HG03095 (cell line): Measurements from ENCODE around the gene CYP24A1.

Experiments used
- ATAC-seq: cut with Tn5 transposase; IDR thresholded peaks from one replicate; pipeline ENCODE4 v1.9.1; 2021; ENCODE audit warnings: moderate library complexity; ENCODE audit not compliant: unreplicated experiment

Gene CYP24A1

DNA sequence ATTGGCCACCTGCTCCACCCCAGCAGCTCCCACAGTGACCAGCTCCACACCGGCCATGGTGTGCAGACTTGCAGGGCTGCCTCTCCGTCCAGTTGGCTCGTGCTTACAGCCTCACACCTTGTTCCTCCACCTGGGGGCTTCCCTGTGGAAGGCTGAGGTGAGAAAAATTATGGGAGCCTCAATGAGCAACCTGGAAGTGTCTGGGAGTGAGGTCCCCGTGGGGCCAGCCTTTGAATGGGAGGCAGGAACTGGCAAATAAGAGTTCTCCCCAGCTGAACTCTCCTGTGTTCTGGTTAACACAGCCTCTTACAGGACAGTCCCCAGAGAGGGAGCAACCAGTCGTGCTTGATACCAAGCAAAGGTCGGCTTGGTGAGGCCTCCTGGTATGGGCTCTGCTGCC is 30.3 kb upstream of the CYP24A1 start:
- no peak for ATAC-seq

DNA sequence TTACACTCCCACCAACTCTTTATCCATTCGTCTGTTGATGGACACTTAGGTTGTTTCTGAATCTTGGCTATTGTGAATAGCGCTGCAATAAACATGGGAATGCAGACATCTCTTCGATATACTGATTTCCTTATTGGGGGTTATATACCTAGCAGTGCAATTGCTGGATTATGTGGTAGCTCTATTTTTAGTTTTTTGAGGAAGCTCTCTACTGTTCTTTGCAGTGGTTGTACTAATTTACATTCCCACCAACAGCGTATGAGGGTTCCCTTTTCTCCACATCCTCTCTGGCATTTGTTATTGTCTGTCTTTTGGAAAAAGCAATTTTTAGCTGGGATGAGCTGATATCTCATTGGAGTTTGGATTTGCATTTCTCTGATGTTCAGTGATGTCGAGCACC is 29.5 kb upstream of the CYP24A1 start:
- ATAC-seq = no peak

DNA sequence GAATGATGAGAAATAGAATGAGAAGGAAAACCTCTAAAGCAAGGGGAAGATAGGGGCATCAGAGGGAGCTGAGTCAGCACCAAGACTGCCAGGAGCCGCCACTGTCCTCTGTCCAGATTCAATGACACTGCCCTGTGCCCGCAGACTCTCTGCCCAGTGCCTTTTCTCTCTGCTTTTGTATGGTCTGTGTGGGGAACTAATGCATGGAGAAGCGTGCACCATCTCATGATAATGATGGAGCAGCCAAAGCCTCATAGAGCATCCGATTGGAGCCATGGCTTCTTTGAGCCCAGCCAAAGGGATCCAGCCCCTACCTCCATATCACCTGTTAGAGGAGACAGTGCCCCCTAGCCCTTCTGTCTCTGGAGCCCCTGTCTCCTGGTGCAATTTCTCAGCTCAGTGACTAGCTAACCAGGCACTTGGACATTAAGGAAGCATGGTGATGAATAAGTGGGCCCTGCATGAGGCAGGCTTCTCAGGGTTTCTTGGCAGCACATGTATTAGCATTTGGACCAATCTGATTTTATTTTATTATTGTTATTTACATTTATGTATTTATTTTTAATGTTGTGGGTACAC is 27.6 kb upstream of the CYP24A1 start:
- no peak for ATAC-seq

DNA sequence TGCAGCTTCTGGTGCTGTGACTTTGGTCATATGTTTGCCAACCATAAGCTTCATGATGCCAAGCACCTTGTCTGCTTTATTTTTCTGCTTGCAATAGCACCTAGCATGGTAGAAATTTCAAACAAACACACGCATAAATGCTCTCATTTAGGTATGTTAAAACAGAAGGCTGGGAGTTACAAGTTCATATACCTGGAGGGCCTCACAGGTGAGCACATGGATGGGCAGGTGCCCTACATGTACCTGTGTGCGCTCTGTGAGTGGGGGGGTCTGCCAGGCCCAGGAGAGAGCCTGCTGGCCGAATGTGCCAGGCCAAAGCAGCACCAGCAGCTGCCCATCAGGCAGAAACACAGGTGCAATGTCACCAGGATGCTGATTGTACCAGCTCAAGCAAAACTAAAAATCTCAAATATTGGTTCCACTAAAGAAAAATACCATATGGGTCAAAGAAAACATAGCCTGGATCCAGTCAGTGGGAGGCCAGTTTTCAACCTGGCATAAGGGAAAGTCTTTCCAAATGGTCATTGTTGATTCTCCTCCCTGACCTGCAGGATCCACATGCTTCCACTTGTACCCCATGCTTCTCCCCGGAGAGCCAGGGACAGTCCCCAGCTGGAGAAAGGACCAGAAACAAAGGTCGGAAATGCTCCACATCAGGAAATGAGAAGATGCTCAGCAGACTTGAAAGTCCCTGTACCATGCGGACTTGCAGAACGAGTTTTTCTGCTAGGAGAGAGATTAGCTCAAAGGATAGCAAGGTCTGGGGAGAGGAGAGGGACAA is 26.9 kb upstream of the CYP24A1 start:
- no peak for ATAC-seq

DNA sequence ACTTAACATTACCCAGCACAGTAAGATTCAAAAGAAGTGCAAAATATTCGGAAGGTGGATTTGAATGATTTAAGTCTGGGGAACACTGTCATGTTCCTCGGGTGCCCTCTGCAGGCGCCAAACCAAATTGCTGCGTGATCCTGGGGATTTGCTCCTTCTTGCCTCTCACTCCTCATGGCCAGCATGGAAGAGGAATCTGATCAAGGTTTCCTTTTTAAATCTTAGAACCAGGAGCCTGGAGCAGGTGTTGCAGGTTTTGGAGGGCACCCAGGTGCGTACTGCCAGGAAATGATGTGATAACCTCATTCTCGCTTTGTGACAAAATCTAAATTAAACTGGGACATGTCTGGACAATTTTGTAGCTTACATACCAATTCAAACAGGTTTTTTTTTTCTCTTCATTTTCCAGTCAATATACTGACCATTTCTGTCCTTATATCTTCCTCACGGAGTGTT is 26.0 kb upstream of the CYP24A1 start:
- ATAC-seq = no peak

DNA sequence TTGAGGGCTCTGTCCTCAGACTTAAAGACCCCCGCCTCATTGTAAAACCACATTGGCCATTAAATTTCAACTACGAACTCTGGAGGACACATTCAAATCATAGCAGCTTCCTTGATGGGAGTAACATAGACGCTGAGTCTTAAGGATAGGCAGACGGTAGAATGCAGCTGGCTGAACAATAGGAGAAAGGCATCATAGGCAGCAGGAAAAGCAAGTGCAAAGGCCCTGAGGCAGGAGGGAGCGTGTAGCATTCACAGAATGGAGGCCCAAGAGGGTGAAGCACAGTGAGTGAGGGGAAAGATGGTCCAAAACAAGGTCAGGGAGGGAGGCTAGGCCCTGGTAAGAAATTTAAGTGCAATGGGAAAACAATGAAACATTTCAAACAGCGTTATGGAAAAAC is 25.5 kb upstream of the CYP24A1 start:
- ATAC-seq = no peak

DNA sequence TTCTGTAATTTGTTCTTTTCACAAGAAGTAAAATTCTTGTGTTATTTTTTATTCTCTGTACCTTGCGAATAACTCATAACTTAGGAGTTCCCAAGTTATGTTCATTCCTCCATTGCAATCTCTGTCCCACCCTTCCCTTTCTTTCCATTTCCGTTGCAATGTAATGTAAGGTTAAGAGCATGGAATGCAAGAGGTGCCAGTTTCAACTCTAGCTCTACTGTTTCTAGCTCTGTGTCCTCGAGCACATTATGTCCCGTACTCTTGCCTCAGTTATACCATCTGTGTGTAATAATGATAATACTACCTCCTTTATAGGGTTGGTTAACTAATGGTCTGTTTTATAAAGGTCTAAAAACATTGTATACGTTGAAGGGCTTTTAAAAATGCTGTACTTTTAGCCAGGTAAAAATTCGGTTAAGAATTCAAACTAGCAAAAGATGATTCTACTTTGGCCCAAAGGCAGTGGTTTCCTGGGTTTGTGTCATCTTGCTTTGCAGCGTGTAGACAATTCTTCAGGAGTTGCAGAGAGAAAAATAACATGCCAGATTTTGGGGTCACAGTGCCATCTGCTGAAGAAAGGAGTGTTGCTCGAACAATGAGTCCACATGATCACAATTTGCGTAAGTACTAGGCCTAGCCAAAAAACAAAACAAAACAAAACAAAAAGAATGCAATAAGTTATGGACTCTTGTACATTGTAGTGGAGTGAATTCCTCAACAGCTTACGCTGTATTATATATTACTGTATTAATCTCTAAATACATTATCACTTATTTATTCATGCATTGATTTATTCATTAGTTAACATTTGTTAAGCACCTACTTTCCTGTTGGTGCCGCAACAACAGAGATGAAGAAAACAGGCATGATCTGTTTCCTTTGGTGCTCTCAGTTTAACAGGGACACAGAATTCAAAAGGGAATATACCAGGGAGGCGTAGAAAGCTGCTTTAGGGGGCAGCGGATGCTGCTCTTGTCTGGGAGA is 24.1 kb upstream of the CYP24A1 start:
- ATAC-seq = no peak

DNA sequence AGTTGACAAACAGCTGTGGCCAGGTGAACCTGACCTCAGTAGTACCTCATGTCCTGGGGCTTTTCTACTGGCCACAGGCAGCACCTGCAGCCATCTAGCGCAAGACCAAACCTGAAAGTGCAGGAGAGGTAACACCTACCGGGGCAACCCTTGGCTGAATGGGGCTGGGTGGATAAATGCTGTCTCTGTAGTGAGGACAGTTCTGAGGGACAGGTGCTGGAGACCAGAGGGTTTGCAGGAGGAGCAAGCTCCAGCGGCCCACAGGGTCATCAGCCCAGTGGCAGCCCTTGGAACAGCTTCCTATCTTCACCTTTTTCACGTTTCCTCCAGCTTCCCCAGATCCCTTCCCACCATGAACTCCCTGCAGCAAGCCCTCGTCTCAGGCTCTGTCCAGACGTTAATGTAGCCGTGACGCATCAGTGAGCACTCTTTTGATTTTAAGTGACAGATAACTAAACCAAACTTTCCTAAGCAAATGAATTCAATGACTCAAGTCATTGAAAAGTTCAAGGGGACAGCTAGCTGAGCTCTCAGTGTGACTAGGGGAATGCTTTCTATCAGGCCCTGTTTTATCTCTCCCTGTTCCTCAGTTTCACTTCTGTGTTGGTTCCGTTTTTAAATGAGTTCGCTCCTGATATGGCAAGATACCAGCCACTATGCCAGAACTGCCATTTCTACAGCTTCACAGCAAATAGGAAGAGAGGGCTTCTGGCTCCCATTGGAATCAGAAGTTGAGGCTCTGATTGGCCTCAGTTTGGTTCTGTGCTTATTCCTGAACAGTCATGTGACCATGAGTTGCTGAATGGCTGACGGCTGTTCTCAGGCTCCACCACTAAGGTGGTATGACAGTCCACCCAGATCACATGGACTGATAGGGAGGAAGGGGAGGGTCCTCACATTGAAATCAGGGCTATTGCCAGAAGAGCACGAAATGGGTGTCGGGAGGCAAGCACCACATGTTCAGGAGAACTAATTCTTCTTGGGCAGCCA is 22.0 kb upstream of the CYP24A1 start:
- ATAC-seq = no peak

DNA sequence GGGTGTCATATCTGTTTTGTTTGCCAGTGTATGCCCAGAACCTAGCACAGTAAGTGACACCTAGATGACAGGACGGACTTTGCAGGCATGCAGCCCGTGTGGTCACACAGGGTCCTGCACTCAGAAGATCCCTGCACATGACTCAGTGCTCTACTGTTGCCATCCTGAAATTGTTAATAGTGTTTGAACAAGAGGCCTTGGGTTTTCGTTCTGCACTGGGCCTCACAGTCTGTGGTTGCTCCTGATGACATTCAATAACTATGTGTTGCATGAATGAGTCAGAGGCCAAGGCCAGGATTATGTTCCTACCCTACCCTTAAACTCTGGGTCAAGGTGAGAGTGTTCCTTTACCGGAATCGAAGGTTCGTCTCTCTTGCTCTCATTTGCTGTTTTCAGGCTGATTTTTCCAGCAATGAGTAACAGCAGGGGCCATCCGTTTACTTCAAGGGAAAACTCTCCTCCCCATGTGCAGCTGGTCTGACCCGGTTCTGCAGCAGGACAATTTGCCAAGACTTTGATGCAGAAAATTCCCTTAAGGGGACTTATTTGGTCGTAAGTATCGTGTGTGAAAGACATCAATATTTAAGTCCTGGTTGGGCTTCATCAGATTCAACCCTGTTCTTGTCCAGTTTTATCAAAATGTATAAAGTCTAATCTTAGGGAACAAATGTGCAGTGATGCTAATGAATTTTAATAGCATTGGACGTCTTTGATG is 21.1 kb upstream of the CYP24A1 start:
- no peak for ATAC-seq

DNA sequence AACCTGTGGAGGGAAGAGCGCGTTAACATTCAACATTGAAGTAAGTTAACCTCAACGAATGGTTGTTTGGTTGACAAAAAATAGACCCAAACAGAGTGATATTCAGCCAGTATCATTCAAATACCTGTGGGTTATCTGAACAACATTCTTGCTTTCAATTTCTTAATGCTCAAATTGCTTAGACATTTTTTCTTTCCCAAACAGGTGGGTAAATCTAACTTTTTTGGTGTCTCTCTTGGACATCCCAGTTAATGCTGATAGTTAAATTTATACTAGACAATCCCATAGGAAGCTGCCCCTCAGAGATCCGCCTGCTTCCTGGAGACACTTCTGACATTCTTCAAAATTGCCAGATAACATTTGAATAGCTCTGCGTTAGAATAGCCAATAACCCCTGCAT is 20.0 kb upstream of the CYP24A1 start:
- no peak for ATAC-seq

DNA sequence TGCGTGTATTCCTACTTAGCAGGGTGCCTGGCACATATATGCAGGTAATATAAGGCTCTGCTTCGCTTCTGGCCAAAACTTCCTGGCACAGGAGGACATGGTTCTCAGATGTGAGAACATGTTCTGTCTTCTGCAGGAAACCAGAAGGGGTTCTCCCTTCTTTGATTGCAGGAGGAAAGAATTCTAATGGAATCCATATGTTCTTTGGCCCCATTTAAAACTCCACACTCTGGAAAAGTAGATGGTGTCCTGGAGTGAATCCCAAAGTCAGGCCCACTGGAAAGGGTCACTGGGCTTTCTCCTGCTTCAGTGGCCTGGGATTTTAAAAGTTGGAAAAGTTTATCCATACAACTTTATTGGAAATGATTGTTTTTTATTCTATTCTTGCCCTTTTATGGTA is 16.4 kb upstream of the CYP24A1 start:
- ATAC-seq = no peak

DNA sequence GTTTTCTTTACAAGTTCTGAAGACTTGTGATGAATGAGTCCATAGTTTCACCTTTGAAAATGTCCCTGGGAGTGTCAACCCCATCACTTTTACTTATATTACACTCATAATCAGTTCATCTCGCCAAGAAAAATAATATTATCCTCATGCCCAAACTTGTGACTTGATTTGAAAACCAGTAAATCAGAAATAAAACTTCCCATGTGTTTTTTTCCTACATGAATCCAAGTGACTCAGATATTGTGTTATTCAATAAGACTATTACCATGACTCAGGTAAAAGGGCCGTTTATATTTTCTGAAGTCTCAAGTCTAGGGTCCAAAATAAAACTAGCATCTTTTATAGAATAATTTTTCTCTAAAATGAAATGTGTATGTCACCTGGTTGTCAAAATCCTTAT is 15.8 kb upstream of the CYP24A1 start:
- ATAC-seq = no peak

DNA sequence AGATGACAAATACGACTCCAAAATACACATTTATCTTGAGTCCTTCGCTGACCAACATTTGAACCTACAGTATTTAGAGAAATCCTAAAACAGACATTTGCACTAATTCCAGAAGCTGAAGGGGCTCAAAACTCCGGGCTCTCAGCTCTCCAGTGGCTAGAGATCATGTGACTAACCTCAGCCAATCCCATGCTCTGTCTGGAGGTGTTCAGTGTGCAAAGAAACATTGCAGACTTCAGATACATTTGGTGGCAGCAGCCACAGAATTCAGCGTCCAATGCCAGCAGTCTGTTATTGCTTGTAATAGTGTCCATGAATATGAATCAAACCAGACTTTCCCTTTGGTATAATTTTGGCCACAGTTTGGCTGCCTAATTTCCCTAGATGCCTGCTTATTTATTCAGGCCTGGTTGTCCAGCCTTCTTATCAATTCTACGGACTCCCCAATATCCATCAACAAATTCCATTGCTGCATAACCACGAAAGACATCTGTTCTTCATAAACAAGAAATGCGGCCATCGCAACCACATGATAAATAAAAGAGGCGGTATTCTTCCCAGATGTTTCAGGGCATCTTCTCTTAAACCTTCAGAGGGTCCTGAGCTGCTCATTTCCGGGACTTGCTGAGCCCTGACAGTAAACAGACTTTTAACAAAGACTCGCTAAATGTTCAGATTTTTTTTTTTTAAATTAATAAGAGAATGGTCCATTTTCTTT is 14.5 kb upstream of the CYP24A1 start:
- ATAC-seq = no peak

DNA sequence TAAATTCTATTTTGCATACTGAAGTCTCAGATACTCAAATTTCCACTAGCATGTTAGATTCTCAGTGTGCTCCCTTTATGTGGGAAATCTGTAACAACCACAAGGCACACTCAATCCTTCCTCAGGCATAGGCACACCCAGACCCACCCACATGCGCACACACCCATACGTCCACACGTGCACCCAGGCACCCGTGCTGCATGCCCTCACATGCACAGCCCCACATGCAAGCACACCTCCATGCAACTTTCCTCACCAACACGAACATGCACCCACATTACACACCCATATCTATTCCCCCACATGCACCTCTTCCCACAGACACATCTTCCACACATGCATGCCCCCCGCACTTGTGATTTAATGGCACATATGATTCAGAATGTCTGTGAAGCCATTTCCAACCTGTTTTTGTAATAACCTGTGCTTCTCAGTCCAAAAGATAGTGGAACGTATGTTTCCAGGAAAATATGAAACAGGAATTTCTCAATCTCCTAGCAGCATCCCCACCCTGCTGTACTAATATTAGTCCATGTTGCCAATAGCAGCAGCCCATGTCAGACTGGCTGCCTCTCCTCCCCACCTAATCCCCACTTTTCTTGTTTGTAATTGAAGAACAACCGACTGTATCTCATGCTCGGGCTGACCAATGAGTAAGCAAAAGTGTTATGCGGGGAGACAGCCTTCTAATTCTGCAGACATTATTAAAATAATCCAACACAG is 11.3 kb upstream of the CYP24A1 start:
- ATAC-seq = no peak

DNA sequence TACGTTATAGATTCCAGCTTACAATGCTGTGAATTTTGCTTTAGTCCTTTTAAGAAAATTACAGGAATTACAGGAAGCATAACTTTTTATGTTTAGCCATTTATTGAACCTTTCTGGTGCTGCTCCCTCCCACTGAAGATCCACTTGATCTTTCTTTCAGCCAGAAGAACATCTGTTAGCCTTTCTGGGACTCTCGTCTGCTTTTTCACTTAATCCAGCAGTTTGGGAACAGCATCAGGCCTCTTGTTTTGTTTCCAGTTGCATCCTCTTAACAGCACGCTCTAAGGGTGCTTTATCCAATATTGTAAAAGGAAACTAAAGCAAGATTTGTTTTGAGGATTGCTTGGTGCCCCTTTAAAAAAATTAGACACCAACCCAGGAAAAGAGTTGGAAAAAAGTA is 10.3 kb upstream of the CYP24A1 start:
- ATAC-seq = no peak

DNA sequence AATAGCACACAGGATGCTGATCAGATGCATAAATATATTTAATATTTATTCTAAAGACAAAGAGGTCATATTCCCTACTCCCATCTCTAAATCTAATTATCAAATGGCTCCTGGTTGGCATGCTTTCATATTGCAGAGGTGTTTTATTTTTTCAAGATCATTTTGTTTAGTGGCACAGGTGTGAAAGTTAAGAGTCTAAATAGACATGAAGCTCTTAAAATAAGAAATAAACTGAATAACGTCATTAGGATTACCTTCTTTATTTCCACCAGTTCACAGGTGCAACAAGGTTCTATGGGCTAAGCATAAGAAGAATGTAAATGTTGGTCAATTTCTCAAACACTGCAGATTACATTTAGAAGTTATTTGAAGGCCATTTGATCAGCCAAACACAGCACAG is 7.1 kb upstream of the CYP24A1 start:
- ATAC-seq = no peak

DNA sequence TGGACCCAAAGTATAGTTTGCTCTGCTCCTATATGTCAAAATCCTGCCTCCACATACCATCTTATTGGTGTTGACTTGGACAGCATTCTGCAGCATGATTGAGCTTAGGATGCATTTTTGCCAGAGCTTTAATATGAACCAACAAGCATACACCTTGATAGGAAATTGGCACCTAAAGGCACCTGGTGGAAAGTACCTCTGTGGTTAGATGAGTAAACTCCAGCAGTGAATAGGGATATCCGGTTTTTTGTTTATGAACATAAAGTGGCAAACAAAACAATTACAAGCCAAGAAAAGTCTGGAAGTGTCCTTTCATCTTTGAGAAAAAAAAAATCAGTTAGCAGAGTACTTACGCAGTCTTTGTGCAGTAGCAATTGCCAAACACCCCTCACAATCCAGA is 6.2 kb upstream of the CYP24A1 start:
- ATAC-seq = no peak

DNA sequence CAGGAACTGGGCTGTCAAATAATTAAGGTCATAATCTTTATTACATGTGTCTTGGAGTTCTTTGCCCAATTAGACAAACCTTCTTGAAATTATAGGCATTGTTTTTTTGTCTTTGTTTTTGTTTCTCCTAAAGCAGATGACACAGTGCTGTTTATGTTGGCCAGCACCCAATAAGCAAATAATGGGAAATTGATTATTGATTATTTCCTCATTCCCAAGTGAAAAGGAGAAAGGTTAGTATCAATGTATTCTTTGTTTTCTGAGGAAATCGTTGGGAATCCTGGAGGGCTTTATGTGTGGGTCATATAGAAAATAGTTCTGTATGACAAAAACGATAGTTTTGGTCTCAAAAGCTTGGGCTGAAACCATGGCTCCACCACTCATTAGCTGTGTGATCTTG is 4.5 kb upstream of the CYP24A1 start:
- no peak for ATAC-seq

DNA sequence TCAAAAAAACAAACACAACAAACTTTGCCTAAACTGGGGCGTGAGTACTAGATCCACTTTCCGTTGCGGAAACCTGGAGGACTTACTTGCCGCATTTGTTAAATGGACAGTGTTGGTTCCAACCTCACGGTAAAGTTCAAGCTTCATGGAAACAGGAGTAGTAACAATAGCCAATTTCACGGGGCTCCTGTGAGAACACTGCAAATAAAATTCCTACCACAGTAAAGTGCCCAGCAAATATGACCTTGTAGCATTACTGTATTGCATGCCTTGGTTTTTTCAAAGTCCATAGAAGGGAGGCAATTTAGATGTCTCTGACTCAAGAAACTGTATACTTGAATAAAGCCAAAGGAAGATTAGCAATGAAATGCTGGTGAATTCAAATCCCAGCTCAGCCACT is 3.6 kb upstream of the CYP24A1 start:
- ATAC-seq = no peak
